Cortex of kidney (tissue), 1 donor: ENCODE data around the gene NEU3.
A peak's percentile ranks its signal among the peaks of the same experiment; 100 is the strongest.
"Not testable (repeated sequence)": the region's sequence is repeated elsewhere in the genome, so short reads cannot be mapped to it uniquely, and the experiment has no call there.

Source experiments
- DNase-seq: peaks from one replicate; lab custom pipeline; 2025; lab: John Stamatoyannopoulos, UW

The NEU3 gene

DNA sequence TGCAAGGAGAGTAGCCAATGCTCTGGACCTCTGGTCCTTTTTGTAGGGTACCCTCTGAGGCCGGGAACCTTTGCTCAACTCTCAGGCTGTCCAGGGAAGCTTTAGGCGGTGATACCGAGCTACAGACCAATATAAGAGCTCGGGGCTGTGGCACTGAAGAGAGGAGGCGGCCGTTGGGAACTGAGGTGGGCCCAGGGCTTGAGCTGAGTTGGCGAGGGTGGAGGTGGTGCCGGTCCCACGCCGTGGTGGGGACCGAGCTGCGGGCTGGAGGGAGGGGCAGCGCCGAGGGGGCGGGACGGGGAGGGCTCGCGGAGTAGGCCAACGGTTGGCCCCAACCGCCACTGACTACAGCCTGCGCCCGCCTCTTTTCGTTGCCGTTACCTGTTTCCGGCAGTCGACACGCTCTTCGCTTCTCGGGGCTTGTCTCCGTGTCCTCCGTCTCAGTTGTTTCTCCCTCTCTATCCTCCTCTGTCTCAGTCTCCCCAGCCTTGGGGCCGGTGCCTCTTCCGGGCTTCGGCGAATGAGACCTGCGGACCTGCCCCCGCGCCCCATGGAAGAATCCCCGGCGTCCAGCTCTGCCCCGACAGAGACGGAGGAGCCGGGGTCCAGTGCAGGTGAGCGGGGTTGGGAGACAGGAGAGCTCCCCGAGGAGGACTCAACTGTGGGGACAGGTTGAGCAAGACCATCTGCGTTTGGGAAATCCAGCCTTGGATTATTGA lies at the start of gene NEU3:
NEU3 (plus strand) TSS at position 393 of the 719 bp plus-strand sequence; CDS start at position 521, 128 bp downstream.
- DNase-seq: no peak

DNA sequence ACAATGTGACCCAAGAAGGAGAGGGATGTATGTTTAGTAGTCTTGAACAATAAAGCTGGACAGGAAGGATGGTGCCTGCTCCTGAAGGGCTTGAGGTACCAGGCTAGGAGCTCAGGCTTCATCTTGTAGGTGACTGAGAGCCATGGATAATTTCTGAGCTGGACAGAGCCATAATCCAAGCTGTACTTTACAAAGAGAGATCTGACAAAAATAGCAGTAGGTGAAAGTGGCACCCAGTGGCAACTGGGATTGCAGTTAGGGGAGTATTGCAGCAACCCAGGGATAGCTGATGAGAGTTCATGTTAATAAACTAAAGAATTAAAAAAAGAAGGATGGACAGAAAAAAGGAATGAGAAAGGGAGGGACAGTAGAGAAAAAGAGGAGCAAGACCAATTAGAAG lies 47.2 kb upstream of the NEU3 start:
- no peak for DNase-seq

- no peak for DNase-seq
Observed at GRCh38 chr11:74942073-74942759, 46.5 kb upstream of the NEU3 start.

DNA sequence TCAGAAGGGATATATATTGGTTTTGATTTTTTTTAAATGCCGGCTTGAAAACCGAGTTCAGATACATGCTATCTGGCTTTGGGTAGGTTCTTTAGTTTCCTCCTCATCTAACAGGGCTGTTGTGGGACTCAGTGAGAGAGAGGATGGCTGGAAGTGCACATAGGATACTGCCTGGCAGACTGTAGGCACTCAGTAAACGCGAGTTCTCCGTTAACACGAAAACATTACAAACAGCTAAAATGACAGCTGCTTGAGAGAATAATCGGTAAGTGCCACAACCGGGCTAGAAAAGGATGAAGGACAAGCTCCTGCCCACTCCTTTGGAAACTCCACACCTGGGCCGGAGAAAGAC lies 40.2 kb upstream of the NEU3 start:
- no peak for DNase-seq

- DNase-seq: peak; percentile 82
Observed at GRCh38 chr11:74948898-74949752, 39.6 kb upstream of the NEU3 start, which contains the start of the genes SPCS2 and XRRA1. TSS of gene SPCS2 (plus strand) at chr11:74949266. CDS start at chr11:74949286, 20 bp downstream. TSS of gene XRRA1 (minus strand) at chr11:74949091. CDS start at chr11:74940878, 8,213 bp downstream.

- DNase-seq: no peak
Observed at GRCh38 chr11:74949753-74950137, 39.0 kb upstream of the NEU3 start.

DNA sequence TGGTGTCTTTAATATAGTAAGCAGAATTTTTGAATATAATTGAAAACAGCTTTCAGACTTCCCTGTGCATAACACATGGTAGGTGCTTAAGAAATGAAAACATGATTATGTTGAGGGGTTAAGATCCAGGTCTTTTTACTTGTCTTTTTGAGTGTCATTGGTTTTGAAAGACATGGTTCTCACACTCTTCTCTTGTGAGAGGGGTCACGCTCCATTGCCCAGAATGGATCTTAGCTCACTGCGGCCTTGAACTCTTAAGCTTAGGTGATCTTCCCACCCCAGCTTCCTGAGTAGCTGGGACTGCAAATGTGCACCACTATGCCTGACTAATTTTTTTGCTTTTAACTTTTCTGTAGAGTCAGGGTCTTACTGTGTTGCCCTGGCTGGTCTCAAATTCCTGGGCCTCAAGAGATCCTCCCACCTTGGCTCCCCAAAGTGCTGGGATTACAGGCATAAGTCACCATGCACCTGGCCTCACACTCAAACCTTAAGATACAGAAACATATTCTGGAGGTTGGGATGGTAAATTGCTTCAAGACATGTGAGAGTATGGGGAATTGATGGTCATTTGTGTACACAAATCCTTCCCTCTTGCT lies 38.3 kb upstream of the NEU3 start:
- no peak for DNase-seq

- no peak for DNase-seq
Observed at GRCh38 chr11:74951226-74951625, 37.5 kb upstream of the NEU3 start.

- DNase-seq: no peak
Observed at GRCh38 chr11:74952752-74953151, 36.0 kb upstream of the NEU3 start.

DNA sequence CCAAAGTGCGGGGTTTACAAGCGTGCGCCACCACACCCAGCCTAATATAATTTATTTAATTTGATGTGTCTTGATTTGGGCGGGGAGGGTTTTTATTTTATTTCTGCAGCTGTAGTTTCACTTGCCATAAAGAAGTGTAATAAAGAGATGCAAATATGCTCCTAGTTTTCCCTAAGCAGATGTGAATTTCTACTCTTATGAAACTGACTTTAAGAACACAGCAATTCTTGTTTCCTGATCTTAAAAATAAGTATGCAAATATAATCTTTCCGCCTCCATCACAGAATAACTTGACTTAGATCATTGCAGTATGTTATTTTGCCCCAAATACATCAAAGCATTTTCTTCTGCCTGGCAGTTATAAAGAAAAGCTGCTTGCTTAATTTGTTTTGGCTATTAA lies 35.3 kb upstream of the NEU3 start:
- no peak for DNase-seq

DNA sequence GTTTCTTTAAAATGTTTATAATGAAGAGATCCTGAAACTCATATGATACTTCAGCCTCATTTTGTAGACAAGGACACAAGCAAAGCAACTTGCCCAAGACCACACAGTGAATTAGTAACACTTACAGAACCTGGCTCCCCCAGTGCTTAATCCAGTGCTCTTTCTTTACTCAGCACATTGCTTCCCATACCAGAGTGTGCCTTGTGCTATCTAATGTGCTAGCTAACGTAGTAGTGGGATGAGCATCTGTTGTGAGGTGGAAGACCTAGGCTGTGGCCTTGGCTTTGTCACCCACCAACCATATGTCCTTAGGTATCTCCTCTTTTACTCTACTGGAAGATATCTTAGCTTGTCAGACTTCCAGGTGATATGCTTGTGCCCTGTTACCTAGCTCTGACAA lies 34.5 kb upstream of the NEU3 start:
- no peak for DNase-seq

DNA sequence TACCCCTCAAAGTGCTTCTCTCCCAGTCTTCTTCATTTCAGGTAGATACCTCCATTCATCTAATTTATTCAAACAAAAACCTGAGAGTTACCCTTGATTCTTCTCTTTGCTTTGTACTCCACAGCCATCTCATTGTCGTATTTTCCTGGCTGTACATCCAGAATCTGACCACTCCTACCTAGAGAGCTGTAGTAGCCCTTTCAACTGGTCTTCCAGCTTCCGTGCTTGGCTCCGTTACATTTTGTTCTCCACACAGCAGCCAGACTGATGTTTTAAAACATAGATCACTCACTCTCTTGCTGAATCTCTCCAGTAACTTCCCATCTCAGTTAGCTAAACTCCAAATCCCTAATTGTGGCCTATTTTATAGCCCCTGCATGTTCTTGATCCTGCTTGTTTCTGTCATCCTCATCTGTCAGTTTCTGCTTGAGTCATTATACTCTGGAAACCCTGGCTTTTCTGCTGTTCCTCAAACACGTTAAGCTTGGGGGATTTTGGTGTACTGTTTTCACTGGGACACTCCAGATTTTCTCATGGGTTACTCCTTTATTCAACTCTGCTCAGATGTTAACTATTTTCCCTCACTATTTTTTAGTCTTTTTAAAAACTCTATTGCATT lies 32.2 kb upstream of the NEU3 start:
- no peak for DNase-seq

GRCh38 chr11:74957937-74958629 lies 30.6 kb upstream of the NEU3 start:
- no peak for DNase-seq

DNA sequence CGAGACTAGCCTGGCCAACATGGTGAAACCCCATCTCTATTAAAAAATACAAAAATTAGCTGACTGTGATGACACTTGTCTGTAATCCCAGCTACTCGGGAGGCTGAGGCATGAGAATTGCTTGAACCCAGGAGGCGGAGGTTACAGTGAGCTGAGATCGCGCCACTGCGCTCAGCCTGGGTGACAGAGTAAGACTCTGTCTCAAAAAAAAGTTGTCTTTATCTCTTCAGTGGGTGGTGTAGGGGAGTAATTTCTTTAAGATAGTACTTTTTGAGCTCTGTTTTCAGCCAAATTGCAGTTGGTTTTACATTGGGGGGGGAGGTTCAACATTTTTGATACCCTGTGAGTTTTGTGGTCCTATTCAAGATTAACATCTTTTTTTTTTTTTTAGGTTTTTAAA lies 28.6 kb upstream of the NEU3 start:
- DNase-seq: not testable (repeated sequence)

DNA sequence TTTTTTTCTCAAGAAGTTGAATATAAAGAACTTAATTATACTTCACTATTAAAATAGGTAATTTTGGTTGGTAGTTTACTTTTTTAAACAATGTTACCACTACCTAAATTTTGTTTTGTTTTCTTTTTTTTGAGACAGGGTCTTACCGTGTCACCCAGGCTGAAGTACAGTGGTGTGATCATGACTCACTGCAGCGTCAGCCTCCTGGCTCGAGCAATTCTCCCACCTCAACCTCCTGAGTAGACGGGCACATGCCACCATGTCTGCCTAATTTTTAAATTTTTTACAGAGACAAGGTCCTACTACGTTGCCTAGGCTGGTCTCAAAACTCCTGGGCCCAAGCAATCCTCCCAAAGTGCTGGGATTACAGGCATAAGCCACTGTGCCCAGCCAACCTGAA lies 22.1 kb upstream of the NEU3 start:
- no peak for DNase-seq

DNA sequence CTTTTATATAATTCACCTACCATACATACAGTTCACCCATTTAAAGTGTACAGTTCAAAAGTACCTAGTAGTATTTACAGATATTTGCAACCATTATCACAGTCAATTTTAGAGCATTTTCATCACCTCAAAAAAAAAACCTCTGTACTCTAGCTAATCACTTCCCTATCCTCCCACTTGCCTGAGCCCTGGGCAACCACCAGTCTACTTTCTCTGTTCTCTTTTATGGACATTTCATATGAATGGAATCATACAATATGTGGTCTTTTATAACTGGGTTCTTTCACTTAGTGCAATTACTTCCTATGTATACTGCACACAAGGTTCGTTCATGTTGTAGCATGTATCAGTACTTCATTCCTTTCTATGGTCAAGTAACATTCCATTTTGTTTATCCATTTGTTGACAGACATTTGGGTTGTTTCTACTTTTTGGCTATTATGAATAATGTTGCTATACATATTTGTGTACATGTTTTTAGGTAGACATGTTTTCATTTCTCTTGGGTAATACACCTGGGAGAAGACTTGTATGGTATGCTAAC lies 17.8 kb upstream of the NEU3 start:
- no peak for DNase-seq

DNA sequence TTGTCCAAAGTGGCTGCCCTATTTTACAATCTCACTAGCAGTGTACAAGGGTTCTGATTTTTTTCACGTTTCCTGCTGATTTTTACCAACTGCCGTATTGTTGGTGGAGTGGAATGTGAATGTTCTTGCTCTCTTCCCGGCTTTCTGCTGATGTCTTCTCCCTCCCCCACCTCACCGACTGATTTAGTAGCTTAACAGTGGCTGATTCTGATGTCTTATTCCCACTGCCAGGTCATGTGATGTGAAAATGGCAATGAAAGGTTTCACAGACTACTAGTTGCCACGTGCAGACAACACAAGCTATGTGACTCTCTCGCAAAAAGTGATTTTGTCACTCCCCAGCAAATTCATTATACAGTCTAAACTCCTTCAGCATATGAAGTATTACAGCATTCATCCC lies 17.3 kb upstream of the NEU3 start:
- no peak for DNase-seq

DNA sequence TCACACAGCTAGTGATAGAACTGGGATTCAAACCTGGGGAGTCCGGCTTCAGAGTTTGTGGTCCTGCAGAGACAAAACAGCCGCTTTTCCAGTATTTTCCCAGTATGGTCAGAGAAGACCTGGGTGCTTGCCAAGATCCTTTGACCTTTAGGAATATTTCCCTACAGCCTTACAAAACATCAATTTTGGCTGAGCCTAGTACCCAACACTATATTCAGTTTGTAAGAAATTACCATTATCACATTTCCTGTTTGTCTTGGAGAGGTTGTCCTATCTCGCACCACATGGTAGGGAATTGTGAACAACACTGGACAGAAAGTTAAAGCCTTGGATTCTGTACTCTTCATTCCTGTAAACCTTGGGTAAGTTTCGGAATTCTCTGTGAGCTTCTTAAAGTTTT lies 10.7 kb upstream of the NEU3 start:
- no peak for DNase-seq

GRCh38 chr11:74980634-74981033 lies 8.1 kb upstream of the NEU3 start:
- DNase-seq: no peak

DNA sequence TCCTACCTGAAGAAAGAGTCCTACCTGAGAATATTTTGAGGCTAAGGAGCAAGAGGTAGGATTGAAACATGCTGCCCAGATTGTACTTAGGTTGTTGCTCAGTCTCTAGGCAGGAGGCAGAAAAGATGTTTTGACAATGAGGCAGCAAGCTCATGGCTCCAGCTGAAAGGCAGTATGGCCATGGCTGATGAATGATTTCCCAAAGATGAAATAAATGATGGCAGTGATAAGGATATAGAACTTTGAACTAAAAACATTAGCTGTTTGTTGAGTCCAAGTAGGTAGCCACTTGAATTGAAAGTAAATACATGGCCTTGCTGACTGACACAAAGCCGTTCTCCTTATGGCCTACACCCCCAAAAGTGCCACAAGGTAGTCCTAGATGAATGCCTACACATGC lies 6.8 kb upstream of the NEU3 start:
- no peak for DNase-seq

DNA sequence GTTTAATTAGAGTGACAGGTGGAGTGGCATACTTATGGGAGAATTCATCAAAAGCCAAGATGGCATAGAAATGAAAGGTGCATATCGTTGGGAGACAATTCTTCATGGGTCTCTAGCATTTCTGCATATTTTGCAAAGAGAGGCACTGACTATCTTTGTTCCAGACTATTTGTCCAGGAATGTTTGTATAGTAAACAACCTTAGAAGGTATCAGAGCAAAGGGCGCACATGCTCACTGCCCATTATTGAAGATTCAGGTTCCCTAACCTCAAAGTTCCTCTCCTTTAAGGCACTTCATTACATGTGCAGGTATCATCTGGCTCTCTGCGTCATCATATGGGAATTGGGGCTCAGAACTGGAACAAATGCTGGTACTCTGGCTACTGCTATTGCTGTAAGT lies 4.7 kb upstream of the NEU3 start:
- DNase-seq: no peak
